Mammary epithelial cell (primary cell): ENCODE data around the gene HTT.

Experiments
- CTCF ChIP-seq, 2 donors: IDR thresholded peaks in 1 of 2; conservative IDR thresholded peaks in 1 of 2; 2 replicates each; pipeline ENCODE4 v1.5.1; 2011 to 2012; ENCODE audit warnings: inconsistent platforms in 2 of 2, low read length in 2 of 2, mild to moderate bottlenecking in 2 of 2, control low read depth in 1 of 2, low read depth in 1 of 2; ENCODE audit not compliant: insufficient read depth in 1 of 2; ENCODE audit errors: extremely low read depth in 1 of 2
- EZH2 ChIP-seq: IDR thresholded peaks from 2 replicates; pipeline ENCODE4 v1.6.1; 2012; ENCODE audit warnings: low read length, inconsistent platforms, borderline replicate concordance

DNA sequence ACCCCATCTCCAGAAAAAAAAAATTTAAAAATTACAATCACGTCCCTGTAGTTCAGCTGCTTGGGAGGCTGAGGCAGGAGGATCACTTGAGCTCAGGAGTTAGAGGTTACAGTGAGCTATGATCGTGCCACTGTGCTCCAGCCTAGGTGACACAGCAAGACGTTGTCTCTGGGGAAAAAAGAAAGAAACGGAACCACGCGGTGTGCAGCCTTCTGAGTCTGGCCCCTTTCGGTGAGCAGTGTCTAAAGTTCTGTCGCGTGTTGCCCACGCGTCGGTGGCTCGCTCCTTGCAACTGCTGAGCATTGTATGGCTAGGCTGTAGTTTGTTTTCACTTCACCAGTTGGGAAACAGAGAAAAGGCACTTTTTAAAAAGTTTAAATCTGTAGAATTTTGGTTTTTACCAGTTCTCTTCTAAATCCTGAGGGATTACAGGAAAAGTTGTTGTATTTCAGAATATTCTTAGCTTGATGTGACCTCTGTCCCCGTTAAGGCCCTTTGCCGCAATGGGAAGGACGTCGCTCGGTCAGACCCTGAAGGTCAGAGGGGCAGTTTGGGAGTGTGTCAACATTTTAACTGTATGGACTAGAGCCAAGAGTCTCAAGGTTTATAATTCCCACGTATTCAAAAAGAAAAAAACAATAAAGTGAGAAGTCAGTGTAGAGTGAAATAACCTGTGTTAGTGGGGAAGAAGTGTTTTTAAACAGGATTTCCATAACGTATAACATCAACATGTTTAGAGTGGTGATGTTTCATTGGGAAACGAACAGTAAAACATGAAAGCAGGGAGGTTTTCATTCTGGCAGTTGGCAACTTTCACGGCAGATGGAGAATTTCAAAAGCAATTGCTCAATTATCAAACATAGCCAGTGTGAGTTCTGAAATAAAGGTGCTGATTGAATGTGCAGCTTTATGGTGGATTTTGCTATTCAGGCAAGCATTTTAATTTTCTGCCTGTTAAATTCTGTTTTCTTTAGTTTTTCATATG lies 128.6 kb downstream of the HTT start:
- no peak for TF ChIP-seq CTCF (conservative IDR thresholded peaks at IDR 0.05 in 1 of 2, IDR thresholded peaks at IDR 0.05 in 1 of 2; ENCODE audit: extremely low read depth in 1 of 2, insufficient read depth in 1 of 2, low read depth in 1 of 2, low read length in 2 of 2)
- TF ChIP-seq EZH2 = no peak
